ENCODE measurements around the gene DPP6.

DNA sequence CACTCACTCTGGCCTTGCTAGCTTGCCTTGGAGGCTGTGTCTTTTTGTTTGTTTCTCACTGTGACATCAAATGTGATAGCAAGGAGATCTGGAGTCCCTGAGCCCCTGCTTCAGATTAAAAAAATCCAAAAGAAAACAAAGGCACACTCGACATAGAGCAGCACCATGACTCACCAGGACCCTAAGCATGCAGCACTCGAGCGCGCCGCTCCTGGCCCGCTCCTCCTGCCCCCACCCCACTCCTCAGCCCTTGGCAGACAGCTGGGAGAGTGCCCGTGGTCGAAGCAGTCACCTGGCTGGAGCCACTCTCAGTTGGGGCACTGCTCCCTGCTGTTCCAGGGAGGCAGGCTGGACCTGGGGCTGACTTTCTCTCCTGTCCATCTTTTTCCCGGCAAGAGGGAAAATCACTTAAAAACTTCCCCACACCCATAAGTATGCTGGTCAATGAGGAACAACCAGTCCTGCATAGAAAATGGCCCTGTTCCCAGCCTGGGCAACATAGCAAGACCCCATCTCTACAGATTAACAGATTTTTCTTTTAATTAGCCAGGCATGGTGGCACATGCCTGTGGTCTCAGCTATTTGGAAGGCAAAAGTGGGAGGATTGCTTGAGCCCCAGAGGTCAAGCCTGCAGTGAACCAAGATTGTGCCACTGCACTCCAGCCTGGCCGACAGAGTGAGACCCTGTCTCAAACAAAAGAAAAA is 822.4 kb downstream of the DPP6 start:
- TF ChIP-seq CTCF (IDR thresholded peaks at IDR 0.05) (no peak), POLR2A (IDR thresholded peaks at IDR 0.05) (no peak), EP300 (IDR thresholded peaks at IDR 0.05) (no peak)

Measured in ovary (tissue), 3 donors.